Measurements from ENCODE around the gene ANKDD1B. TPM values are rescaled to one million over a fixed set of nuclear protein-coding genes. Genes with fewer than 3 reads are reported as not detected.

ANKDD1B gene
- total and polyA plus RNA-seq, 2 of the 13 experiments (the other 11 are each of a cell fraction or from before 2014, with no cell fraction given) = 0.12 to 0.27 TPM

DNA sequence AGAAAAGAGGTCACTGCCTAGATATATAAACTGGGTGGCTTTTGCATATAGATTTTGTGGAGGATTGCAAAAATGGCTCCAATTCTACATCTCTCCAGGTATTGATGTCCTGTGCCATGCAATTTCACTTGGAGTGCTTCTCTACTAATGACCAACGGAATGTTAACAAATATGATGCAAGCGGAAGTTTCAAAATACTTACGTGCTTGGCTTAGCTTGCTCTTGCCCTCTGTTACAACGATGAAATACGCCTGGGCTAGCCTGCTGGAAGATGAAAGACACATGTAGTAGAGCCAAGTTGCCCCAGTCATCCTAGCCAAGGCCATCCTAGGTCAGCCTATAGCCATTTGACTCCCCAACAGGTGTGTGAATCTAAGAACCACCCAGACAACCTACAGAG, 109.6 kb downstream of the ANKDD1B start (continued):
- TF ChIP-seq, protein P1, sequence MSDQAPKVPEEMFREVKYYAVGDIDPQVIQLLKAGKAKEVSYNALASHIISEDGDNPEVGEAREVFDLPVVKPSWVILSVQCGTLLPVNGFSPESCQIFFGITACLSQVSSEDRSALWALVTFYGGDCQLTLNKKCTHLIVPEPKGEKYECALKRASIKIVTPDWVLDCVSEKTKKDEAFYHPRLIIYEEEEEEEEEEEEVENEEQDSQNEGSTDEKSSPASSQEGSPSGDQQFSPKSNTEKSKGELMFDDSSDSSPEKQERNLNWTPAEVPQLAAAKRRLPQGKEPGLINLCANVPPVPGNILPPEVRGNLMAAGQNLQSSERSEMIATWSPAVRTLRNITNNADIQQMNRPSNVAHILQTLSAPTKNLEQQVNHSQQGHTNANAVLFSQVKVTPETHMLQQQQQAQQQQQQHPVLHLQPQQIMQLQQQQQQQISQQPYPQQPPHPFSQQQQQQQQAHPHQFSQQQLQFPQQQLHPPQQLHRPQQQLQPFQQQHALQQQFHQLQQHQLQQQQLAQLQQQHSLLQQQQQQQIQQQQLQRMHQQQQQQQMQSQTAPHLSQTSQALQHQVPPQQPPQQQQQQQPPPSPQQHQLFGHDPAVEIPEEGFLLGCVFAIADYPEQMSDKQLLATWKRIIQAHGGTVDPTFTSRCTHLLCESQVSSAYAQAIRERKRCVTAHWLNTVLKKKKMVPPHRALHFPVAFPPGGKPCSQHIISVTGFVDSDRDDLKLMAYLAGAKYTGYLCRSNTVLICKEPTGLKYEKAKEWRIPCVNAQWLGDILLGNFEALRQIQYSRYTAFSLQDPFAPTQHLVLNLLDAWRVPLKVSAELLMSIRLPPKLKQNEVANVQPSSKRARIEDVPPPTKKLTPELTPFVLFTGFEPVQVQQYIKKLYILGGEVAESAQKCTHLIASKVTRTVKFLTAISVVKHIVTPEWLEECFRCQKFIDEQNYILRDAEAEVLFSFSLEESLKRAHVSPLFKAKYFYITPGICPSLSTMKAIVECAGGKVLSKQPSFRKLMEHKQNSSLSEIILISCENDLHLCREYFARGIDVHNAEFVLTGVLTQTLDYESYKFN (CRISPR knock-in tag; conservative IDR thresholded peaks at IDR 0.05) = peak; percentile 36; the same call in 1 of the 2 replicates
- TF ChIP-seq EP300 (IDR thresholded peaks at IDR 0.05; ENCODE audit: low read depth in 2 of 2, low read length in 2 of 2) (peak; percentile 24 to 75; a peak in 2 of 4 replicates), EP300 (CRISPR knock-in tag; IDR thresholded peaks at IDR 0.05; ENCODE audit: borderline replicate concordance) (no peak), ZNF850 (CRISPR knock-in tag; conservative IDR thresholded peaks at IDR 0.05) (no peak), EEA1 (CRISPR knock-in tag; IDR thresholded peaks at IDR 0.05; ENCODE audit: borderline replicate concordance) (no peak), IKZF4 (CRISPR knock-in tag; IDR thresholded peaks at IDR 0.05; ENCODE audit: borderline replicate concordance, low read depth, not compliant biosample characterization) (no peak), REPIN1 (CRISPR knock-in tag; IDR thresholded peaks at IDR 0.05; ENCODE audit: borderline replicate concordance, low read depth) (0 out of 2 replicates have a peak, but pooled peaks have one; percentile 19), ZSCAN12 (CRISPR knock-in tag; IDR thresholded peaks at IDR 0.05) (no peak), FOXM1 (CRISPR knock-in tag; IDR thresholded peaks at IDR 0.05) (no peak), ZNF891 (CRISPR knock-in tag; IDR thresholded peaks at IDR 0.05) (no peak), PHF8 (CRISPR knock-in tag; IDR thresholded peaks at IDR 0.05) (no peak), LCORL (IDR thresholded peaks at IDR 0.05) (no peak), LCORL (CRISPR knock-in tag; IDR thresholded peaks at IDR 0.05) (0 out of 2 replicates have a peak, but pooled peaks have one; percentile 23), KAT2B (IDR thresholded peaks at IDR 0.05; ENCODE audit: borderline replicate concordance, low read depth, low read length) (no peak), FOXK1 (CRISPR knock-in tag; IDR thresholded peaks at IDR 0.05; ENCODE audit: borderline replicate concordance, low read depth) (peak; percentile 50; the same call in 1 of the 2 replicates), CEBPG (CRISPR knock-in tag; IDR thresholded peaks at IDR 0.05) (peak; percentile 95), MZF1 (CRISPR knock-in tag; IDR thresholded peaks at IDR 0.05; ENCODE audit: borderline replicate concordance) (no peak), SMC3 (IDR thresholded peaks at IDR 0.05; ENCODE audit: low read length) (no peak), SETDB1 (CRISPR knock-in tag; IDR thresholded peaks at IDR 0.05; ENCODE audit: borderline replicate concordance) (no peak), ZNF605 (CRISPR knock-in tag; IDR thresholded peaks at IDR 0.05) (peak; percentile 41; the same call in 1 of the 2 replicates)
- TF ChIP-seq, protein P2, sequence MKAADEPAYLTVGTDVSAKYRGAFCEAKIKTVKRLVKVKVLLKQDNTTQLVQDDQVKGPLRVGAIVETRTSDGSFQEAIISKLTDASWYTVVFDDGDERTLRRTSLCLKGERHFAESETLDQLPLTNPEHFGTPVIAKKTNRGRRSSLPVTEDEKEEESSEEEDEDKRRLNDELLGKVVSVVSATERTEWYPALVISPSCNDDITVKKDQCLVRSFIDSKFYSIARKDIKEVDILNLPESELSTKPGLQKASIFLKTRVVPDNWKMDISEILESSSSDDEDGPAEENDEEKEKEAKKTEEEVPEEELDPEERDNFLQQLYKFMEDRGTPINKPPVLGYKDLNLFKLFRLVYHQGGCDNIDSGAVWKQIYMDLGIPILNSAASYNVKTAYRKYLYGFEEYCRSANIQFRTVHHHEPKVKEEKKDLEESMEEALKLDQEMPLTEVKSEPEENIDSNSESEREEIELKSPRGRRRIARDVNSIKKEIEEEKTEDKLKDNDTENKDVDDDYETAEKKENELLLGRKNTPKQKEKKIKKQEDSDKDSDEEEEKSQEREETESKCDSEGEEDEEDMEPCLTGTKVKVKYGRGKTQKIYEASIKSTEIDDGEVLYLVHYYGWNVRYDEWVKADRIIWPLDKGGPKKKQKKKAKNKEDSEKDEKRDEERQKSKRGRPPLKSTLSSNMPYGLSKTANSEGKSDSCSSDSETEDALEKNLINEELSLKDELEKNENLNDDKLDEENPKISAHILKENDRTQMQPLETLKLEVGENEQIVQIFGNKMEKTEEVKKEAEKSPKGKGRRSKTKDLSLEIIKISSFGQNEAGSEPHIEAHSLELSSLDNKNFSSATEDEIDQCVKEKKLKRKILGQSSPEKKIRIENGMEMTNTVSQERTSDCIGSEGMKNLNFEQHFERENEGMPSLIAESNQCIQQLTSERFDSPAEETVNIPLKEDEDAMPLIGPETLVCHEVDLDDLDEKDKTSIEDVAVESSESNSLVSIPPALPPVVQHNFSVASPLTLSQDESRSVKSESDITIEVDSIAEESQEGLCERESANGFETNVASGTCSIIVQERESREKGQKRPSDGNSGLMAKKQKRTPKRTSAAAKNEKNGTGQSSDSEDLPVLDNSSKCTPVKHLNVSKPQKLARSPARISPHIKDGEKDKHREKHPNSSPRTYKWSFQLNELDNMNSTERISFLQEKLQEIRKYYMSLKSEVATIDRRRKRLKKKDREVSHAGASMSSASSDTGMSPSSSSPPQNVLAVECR (CRISPR knock-in tag; IDR thresholded peaks at IDR 0.05; ENCODE audit: borderline replicate concordance) = no peak; the same call in 1 of the 2 replicates
- TF ChIP-seq, protein P3, sequence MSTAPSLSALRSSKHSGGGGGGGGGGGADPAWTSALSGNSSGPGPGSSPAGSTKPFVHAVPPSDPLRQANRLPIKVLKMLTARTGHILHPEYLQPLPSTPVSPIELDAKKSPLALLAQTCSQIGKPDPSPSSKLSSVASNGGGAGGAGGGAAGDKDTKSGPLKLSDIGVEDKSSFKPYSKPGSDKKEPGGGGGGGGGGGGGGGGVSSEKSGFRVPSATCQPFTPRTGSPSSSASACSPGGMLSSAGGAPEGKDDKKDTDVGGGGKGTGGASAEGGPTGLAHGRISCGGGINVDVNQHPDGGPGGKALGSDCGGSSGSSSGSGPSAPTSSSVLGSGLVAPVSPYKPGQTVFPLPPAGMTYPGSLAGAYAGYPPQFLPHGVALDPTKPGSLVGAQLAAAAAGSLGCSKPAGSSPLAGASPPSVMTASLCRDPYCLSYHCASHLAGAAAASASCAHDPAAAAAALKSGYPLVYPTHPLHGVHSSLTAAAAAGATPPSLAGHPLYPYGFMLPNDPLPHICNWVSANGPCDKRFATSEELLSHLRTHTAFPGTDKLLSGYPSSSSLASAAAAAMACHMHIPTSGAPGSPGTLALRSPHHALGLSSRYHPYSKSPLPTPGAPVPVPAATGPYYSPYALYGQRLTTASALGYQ (CRISPR knock-in tag; IDR thresholded peaks at IDR 0.05) = no peak
